ENCODE results near the gene SETD2.

The SETD2 gene

GRCh38 chr3:47008234-47008796 is 155.6 kb downstream of the SETD2 start:
- DNase-seq, result no peak

GRCh38 chr3:47007482-47008233 is 156.3 kb downstream of the SETD2 start:
- DNase-seq, result no peak

DNA sequence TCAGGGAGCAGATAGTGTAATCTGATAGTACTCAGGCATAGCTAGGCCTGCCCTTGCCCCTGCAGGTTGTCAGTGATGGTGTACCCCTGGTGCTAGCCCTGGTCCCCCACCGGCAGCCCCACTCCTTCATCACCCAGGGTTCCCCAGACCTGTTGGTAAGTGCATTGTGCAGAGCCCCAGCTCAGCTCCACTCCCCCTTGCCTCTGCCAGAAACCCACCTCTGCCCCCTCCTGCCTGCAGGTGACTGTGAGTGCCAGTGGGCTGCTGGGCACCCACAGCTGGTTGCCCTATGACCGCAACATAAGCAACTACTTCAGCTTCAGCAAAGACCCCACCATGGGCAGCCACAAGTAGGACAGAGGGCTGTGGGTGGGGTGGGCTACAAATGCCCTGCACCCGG is 156.9 kb downstream of the SETD2 start:
- no peak for DNase-seq

DNA sequence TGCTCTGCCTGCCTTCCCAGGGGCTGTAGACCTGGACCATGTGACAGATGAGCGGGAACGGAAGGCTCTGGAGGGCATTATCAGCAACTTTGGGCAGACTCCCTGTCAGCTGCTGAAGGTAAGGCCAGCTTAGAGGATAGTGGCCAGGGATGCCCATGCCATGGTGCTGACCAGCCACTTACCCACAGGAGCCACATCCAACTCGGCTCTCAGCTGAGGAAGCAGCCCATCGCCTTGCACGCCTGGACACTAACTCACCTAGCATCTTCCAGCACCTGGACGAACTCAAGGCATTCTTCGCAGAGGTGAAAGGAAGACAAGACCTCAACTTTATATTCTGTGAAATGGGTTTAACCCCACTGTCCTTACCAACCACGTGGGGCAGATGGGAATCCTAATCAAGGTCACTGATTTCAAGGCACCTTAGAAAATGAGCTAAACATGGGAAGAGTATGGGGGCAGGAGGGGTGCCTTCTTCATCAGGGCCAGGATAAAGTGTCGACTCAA is 157.7 kb downstream of the SETD2 start:
- no peak for DNase-seq

DNA sequence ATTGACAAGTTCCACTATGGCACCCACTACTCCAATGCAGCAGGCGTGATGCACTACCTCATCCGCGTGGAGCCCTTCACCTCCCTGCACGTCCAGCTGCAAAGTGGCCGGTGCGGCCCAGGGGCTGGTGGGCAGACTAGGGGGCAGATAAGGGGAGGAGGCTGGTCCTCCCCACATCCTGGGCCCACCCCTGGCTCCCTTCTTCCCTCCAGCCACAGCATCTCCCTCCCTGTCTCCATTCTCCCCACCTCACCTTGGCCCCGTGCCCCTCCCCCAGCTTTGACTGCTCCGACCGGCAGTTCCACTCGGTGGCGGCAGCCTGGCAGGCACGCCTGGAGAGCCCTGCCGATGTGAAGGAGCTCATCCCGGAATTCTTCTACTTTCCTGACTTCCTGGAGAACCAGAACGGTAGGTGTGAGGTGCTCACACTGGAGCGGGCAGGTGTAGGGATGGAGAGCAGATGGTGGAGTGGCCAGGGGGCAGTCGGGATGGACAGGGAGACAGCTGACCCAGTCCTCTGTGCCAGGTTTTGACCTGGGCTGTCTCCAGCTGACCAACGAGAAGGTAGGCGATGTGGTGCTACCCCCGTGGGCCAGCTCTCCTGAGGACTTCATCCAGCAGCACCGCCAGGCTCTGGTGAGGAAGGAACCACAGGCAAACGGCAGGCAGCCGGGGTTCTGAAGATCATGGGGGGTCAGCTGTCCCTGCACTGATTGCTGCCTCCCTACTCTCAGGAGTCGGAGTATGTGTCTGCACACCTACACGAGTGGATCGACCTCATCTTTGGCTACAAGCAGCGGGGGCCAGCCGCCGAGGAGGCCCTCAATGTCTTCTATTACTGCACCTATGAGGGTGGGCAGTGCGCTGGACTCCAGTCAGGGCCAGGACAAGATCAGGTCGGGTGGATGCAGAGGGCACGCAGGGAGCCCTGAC is 158.4 kb downstream of the SETD2 start:
- DNase-seq, result no peak

DNA sequence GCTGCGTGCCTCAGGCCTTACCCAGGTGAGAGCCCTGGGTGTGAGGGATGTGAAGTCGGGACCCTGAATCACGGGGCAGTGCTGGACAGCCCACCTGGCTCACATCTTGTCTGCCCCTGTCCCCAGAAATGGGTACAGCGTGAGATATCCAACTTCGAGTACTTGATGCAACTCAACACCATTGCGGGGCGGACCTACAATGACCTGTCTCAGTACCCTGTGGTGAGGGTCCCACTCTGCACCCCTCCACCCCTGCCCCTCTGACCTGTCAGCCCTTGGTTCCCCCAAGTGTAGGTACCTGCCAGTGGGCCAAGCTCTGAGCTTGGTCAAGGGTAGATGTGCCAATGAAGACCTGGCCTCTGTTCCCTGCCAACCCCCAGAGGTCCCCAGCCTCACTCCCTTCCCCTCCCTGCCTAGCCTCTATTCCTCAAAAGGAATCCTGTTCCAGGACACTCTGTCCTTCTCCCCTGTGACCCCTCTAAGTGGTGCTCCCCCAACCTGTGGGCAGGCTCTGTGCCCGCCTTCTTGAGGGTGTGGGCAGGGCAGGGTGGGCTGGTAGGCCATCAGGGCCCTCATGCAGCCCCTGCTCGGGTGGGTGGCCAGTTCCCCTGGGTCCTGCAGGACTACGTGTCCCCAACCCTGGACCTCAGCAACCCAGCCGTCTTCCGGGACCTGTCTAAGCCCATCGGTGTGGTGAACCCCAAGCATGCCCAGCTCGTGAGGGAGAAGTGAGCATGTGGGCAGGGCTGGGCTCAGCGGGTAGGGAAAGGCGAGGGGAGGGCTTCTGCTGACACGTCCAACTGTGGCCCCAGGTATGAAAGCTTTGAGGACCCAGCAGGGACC is 159.3 kb downstream of the SETD2 start:
- DNase-seq, result no peak

DNA sequence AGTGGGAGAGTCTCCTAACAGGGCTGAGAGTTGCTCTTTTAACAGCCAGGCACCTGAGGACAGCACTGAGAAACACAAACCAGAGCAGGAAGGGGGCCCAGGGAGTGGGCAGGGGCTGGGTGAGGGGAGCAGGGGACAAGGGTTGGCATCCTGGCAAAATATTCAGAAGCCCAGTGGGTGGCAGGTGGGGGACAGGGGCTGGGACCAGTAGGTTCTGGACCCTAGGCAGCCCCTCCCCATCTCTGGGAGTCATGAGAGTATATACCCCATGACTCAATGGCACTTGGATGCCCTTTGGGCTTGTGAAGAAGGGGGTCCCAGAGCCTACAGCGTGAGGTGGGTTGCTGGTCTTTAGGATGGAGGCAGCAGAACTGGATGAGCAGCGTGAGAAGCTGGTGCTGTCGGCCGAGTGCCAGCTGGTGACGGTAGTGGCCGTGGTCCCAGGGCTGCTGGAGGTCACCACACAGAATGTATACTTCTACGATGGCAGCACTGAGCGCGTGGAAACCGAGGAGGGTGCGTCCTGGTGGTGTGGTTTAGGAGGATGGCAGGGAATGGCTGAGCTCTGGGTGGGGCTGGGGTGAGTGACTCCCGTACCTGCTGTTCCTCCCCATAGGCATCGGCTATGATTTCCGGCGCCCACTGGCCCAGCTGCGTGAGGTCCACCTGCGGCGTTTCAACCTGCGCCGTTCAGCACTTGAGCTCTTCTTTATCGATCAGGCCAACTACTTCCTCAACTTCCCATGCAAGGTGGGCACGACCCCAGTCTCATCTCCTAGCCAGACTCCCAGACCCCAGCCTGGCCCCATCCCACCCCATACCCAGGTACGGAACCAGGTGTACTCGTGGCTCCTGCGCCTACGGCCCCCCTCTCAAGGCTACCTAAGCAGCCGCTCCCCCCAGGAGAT is 160.2 kb downstream of the SETD2 start:
- no peak for DNase-seq

- no peak for DNase-seq
Measured at GRCh38 chr3:47003056-47003410, 160.9 kb downstream of the SETD2 start.

GRCh38 chr3:47002171-47003055 is 161.5 kb downstream of the SETD2 start:
- no peak for DNase-seq

DNA sequence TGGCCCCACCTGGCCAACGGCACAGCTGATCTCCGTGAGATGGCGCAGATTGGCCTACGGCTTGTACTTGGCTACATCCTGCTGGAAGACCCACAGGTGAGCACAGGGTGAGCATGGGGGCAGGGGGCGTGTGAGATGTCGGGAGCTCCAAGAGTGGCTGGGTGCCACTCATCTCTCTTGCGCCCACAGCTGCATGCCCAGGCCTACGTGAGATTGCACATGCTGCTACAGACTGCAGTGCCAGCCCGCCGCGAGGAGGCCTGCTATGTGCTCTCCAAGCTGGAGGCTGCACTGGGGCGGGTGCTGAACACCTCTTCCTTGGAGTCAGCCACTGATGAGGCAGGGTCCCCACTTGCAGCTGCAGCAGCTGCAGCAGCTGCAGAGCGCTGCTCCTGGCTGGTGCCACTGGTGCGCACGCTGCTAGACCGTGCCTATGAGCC is 162.2 kb downstream of the SETD2 start:
- no peak for DNase-seq

DNA sequence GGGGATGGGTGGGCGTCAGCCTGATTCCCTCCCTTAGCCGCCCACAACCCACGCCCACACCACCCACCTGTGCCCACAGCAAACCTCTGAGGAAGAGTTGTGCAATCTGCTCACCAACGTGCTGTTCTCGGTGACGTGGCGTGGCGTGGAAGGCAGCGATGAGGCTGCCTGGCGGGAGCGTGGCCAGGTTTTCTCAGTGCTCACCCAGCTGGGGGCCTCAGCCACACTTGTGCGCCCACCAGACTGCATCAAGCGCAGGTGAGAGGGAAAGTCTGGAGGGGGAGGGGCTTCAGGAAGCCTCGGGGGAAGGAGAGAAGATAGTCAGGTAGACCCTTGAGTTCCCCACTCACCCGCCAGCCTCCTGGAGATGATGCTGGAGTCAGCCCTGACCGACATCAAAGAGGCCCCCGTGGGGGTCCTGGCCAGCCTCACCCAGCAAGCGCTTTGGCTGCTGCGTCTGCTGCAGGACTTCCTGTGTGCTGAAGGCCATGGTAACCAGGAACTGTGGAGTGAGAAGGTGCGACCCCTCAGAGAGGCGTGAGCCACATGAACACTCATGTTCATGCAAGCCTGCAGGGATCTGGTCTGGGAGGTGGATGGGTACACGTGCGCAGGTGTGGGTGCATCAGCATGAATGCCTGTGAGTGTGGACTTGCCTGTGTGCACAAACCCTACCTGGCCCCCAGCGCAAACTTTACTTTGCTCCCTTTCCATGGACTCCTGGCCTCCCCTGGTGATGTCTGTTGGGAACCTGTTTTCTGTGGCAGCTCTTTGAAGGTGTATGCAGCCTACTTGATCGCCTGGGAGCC is 162.8 kb downstream of the SETD2 start:
- DNase-seq, result no peak

DNA sequence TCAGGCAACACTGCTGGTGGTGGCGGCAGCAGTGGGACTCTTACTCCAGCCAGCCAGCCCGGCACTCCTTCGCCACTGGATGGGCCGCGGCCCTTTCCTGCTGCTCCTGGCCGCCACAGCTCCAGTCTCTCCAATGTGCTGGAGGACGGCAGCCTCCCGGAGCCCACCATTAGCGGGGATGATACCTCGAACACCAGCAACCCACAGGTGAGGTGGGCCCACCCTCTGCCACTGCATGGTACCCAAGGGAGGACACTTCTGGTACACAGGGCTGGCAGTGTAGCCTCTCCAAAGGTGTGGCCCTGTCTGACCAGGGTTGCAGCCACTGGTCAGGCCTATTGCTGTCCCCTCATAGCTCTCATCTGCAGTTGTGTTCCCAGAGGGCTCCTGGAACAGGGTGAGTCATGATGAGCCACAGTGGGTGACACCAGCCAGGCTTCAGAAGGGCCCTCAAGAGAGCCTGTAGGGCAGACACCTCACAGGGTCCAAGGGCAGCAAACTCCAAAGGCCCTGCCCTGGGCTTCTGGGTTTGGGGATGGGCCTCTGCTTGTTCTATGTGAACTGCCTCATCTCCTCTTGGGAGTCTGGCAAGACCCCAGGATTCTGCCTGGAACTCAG is 163.6 kb downstream of the SETD2 start:
- no peak for DNase-seq

DNA sequence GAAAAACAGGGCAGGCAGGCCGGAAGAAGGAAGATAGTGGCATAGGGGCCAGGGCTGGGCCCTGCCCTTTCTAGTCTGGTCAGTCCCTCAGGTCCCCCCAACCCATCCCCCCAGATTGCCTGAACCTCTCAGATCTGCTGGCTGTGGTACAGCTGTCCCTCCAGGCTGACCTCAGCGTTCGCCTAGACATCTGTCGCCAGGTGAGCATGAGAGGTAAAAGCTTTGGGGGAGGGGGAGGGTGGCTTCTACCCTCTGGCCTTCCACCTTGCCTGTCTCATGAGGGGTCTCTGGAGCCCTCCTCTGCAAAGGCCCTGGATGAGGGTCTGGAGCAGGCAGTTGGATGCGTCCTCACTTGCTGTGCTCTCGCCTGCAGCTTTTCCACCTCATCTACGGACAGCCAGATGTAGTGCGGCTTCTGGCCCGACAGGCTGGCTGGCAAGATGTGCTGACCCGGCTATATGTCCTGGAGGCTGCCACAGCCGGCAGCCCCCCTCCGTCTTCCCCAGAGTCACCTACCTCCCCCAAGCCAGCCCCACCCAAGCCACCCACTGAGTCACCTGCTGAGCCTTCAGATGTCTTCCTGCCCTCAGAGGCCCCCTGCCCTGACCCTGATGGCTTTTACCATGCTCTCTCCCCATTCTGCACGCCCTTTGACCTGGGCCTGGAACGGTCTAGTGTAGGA is 164.3 kb downstream of the SETD2 start:
- DNase-seq, result no peak

- DNase-seq, result no peak
Measured at GRCh38 chr3:46998852-46999515, 164.9 kb downstream of the SETD2 start.

DNA sequence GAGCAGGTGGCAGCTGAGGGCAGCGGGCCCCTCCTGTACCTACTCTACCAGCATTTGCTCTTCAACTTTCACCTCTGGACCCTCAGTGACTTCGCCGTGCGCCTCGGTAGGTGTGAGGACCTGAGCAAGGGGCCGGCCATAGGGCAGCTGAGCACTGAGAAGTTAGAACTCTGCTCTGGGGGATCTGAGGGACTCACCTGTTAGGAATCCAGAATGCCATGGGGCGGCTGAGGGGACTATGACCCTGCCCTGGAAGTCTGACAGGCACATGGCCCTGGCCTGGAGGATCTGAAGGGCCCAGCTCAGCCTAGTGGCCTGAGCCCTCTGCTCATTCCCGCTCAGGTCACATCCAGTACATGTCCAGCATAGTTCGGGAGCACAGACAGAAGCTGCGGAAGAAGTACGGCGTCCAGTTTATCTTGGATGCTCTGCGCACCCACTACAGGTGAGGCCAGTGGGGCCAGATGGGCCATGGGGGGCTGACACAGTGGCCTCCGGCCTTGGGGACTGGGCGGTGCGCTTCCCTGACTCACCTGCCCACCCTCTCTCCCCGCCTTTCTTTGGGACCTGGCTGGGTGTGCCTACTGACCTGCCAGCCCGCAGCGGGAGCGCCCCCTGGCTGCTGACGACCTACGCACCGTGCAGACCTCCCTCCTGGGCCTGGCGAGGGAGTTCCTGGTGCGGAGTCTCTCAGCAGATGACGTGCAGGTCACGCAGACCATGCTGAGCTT is 165.6 kb downstream of the SETD2 start:
- peak; percentile 53 to 75 (median 58) for DNase-seq

DNA sequence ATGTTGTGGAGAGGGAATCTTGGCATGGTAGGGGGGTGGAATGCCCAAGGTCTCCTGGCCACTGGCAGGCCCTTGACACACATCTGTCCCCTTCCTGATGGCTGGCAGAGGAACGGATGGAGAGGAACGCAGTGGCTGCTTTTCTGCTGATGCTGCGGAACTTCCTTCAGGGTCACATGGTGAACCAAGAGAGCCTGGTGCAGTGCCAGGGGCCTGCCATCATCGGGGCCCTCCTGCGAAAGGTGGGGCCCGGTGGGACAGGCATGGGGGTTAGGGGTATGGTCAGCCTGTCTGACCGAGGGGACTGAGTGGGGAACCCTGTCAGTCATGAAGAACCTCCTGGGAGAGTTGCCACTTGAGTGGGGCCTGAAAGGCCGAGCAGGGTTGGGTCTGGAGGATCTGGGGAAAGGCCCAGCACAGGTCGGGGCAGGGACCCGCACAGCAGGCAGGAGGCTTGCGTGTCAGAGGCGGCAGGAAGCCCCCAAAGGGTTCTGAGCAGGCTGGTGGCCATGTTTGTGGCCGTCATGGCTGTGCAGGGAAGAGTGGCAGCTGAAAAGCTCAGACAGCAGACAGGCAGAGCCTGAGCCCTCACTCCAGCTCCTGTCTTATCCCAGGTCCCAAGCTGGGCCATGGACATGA is 166.3 kb downstream of the SETD2 start:
- DNase-seq, result no peak

All from stimulated activated naive CD4-positive, alpha-beta T cell (primary cell).